ENCODE measurements around the gene BMP15. TPM values are rescaled to one million over a fixed set of nuclear protein-coding genes. Genes with fewer than 3 reads are reported as not detected.

Gene BMP15
- total and polyA plus RNA-seq, 2 of the 13 experiments (the other 11 are each of a cell fraction or from before 2014, with no cell fraction given) = not detected

DNA sequence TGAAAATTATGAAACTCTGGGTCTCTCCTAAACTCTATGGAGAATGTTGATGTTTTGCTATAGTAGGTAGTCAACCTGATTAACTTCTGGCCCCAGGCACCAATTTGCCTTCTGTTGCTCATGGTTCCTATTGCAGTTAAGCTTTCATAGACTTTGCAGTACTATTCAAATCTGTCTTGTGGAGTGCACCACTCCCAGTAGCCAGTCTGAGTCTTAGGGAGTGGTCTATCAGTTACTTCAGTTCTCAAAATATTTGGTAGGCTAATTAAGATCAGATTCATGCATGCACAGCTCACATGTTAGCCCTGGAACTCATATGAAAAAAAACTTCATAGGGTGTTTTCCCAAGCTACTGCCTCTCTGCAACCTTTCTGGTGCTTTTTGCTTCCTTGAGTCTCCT, 53.3 kb downstream of the BMP15 start:
- TF ChIP-seq NR2F2 (IDR thresholded peaks at IDR 0.05; ENCODE audit: borderline replicate concordance, low read depth) (no peak), ZNF432 (CRISPR knock-in tag; IDR thresholded peaks at IDR 0.05; ENCODE audit: borderline replicate concordance) (no peak), ZNF468 (CRISPR knock-in tag; IDR thresholded peaks at IDR 0.05) (no peak), ZNF317 (CRISPR knock-in tag; IDR thresholded peaks at IDR 0.05) (no peak), SNAPC2 (CRISPR knock-in tag; IDR thresholded peaks at IDR 0.05) (no peak), ZNF768 (CRISPR knock-in tag; IDR thresholded peaks at IDR 0.05) (no peak), ZNF124 (CRISPR knock-in tag; IDR thresholded peaks at IDR 0.05) (no peak), ZNF383 (CRISPR knock-in tag; IDR thresholded peaks at IDR 0.05; ENCODE audit: borderline replicate concordance) (no peak)
- TF ChIP-seq, protein P1, sequence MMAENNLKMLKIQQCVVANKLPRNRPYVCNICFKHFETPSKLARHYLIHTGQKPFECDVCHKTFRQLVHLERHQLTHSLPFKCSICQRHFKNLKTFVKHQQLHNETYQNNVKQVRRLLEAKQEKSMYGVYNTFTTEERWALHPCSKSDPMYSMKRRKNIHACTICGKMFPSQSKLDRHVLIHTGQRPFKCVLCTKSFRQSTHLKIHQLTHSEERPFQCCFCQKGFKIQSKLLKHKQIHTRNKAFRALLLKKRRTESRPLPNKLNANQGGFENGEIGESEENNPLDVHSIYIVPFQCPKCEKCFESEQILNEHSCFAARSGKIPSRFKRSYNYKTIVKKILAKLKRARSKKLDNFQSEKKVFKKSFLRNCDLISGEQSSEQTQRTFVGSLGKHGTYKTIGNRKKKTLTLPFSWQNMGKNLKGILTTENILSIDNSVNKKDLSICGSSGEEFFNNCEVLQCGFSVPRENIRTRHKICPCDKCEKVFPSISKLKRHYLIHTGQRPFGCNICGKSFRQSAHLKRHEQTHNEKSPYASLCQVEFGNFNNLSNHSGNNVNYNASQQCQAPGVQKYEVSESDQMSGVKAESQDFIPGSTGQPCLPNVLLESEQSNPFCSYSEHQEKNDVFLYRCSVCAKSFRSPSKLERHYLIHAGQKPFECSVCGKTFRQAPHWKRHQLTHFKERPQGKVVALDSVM (CRISPR knock-in tag; IDR thresholded peaks at IDR 0.05) = no peak
- in situ Hi-C loops (cut with HindIII; ENCODE audit: extremely low pct_ligation_motif_present, low pct_unique_long_range_greater_than_20kb) = no loop called here
- Histone ChIP-seq H3K4me2 (ENCODE audit: low read depth, low read length) (no peak overlapping the region), H3K36me3 (replicated peaks in 1 of 2; ENCODE audit: control insufficient read depth in 1 of 2, insufficient read depth in 2 of 2, low read length in 2 of 2) (no peaks in the 10 kb centered on the region), H3K27ac (ENCODE audit: extremely low read length, insufficient read depth, low read length) (no peak overlapping the region), H2AFZ (ENCODE audit: low read length) (no peak overlapping the region), H3K27me3 (ENCODE audit: control insufficient read depth in 1 of 2, insufficient read depth in 2 of 2, low read length in 2 of 2) (no peaks in the 10 kb centered on the region), H4K20me1 (ENCODE audit: insufficient read depth, low read length) (no peaks in the 10 kb centered on the region), H3K9ac (ENCODE audit: insufficient read depth, low read depth, low read length) (no peak overlapping the region), H3K9me3 (ENCODE audit: low read length) (no peaks in the 10 kb centered on the region), H3K79me2 (ENCODE audit: insufficient read depth, low read length) (no peaks in the 10 kb centered on the region), H3K4me1 (ENCODE audit: insufficient read depth, low read length) (no peaks in the 10 kb centered on the region), H3K4me3 (replicated peaks in 1 of 3; ENCODE audit: insufficient read depth in 1 of 3, low read depth in 2 of 3, low read length in 3 of 3) (no peak overlapping the region)
- FAIRE-seq = no peak
- no peak for ATAC-seq
- DNase-seq (ENCODE audit: low spot score) = no peak
- POLR2A ChIA-PET = no interaction called here
- intact Hi-C loops (cut with micrococcal nuclease; ENCODE audit: unreplicated experiment) = no loop called here
- CTCF ChIA-PET (ENCODE audit: low intra/inter-chr PET ratio, low total read pairs) = no interaction called here
- no TSS peak for BruUV-seq (replicated peaks)

Other genes starting within 250 kb of the BMP15 start
- gene SHROOM4, start 96.5 kb upstream of the BMP15 start, total RNA-seq (2016; rRNA removed; fragmentation: Illumina TruSeq; extraction: Trizol) = 0.15 and 0.18 TPM in 2 replicates
- 0.05 and 0.08 TPM in 2 replicates for gene SHROOM4, start 96.5 kb upstream of the BMP15 start, polyA plus RNA-seq (2011; rRNA removed)